HG02678 (cell line): ENCODE data around the gene ZNF792.
"Not testable (repeated sequence)": the region's sequence is repeated elsewhere in the genome, so short reads cannot be mapped to it uniquely, and the experiment has no call there.

ENCODE experiments used
- ATAC-seq: cut with Tn5 transposase; IDR thresholded peaks from one replicate; pipeline ENCODE4 v1.9.1; 2021; ENCODE audit warnings: mild to moderate bottlenecking, moderate library complexity; ENCODE audit not compliant: unreplicated experiment

ZNF792 gene

GRCh38 chr19:34926685-34927375, 37.2 kb downstream of the ZNF792 start, which contains the start of gene ZNF30:
Gene ZNF30 (plus strand): TSS chr19:34926903. CDS start chr19:34929948, 3,045 bp downstream.
- ATAC-seq, result peak; percentile 98

- no peak for ATAC-seq
These were observed 37.7 kb downstream of the ZNF792 start for GRCh38 chr19:34926361-34926684.

- no peak for ATAC-seq
These were observed 38.7 kb downstream of the ZNF792 start for GRCh38 chr19:34925278-34925855.

- ATAC-seq, result not testable (repeated sequence)
These were observed 43.8 kb downstream of the ZNF792 start for GRCh38 chr19:34920090-34920786.

- ATAC-seq, result no peak
These were observed 45.8 kb downstream of the ZNF792 start for GRCh38 chr19:34918190-34918589.

GRCh38 chr19:34917144-34917543, 46.9 kb downstream of the ZNF792 start:
- not testable (repeated sequence) for ATAC-seq

- no peak for ATAC-seq
These were observed 53.3 kb downstream of the ZNF792 start for GRCh38 chr19:34910770-34911169.
